ENCODE measurements around the gene FFAR3.

The FFAR3 gene

DNA sequence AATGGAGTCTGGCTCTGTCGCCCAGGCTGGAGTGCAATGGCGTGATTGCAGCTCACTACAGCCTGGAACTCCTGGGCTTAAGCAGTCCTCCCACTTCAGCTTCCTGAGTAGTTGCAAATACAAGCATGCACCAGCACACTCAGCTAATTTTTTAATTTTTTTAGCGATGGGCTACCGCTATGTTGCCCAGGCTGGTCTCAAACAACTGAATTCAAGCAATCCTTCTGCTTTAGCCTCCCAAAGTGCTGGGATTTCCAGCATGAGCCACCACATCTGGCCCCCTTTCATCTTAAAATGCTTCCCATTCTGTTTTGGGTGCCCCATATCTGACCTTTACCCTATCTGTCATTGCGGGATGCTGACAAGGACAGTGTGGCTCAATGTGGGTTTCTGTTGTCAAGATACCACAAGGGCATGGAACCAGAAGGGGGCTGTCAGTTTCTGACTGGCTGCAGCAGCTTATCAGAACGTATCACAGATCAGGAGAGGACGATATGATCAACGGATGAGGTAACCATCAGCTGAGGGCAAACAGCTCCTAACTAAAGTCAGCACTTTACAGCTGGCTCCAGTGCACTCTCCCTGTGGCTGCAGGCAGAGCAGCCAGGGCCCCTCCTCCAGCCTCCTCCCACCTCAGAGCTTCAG lies 45.0 kb downstream of the FFAR3 start:
- no peak overlapping the region for H3K4me3 ChIP-seq (ENCODE audit: low read length)
- no peak for DNase-seq (ENCODE audit: low read depth)
- TF ChIP-seq, protein P1, sequence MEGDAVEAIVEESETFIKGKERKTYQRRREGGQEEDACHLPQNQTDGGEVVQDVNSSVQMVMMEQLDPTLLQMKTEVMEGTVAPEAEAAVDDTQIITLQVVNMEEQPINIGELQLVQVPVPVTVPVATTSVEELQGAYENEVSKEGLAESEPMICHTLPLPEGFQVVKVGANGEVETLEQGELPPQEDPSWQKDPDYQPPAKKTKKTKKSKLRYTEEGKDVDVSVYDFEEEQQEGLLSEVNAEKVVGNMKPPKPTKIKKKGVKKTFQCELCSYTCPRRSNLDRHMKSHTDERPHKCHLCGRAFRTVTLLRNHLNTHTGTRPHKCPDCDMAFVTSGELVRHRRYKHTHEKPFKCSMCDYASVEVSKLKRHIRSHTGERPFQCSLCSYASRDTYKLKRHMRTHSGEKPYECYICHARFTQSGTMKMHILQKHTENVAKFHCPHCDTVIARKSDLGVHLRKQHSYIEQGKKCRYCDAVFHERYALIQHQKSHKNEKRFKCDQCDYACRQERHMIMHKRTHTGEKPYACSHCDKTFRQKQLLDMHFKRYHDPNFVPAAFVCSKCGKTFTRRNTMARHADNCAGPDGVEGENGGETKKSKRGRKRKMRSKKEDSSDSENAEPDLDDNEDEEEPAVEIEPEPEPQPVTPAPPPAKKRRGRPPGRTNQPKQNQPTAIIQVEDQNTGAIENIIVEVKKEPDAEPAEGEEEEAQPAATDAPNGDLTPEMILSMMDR (IDR thresholded peaks at IDR 0.05; ENCODE audit: insufficient read depth, low read depth, low read length, missing control alignments), result no peak

DNA sequence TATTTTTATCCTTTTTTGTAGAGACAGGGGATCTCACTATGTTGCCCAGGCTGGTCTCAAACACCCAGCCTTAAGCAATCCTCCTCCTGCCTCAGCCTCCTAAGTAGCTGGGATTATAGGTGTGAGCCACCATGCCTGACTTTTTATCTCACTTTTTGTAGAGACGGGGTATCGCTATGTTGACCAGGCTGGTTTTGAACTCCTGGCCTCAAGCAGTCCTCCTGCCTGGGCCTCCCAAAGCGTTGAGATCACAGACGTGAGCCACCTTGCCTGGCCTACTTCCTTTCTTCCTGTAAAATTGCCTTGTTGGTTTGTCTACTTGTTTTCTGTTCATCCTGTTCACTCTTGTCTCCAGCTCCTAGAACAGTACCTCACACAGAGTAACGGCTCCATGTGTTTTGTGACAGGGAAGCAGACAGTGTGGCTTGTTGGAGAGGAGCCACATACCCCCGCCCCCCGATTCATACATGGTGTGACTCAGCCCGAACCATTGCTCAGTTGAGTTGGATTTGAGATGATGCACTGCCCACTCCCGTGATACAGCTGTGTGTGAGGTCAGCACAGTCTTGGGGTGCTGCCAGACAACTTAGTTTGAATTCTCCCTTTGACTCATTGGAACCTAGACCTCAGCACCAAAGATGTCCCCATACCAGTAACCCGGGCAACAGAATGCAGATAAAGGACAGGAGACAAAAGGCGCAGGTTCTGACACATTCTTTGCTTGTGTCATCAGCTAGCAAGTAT lies 46.8 kb downstream of the FFAR3 start:
- TF ChIP-seq, protein P1 (IDR thresholded peaks at IDR 0.05; ENCODE audit: insufficient read depth, low read depth, low read length, missing control alignments), result no peak
- peak; percentile 91 for DNase-seq (ENCODE audit: low read depth)
- no peak overlapping the region for H3K4me3 ChIP-seq (ENCODE audit: low read length)

DNA sequence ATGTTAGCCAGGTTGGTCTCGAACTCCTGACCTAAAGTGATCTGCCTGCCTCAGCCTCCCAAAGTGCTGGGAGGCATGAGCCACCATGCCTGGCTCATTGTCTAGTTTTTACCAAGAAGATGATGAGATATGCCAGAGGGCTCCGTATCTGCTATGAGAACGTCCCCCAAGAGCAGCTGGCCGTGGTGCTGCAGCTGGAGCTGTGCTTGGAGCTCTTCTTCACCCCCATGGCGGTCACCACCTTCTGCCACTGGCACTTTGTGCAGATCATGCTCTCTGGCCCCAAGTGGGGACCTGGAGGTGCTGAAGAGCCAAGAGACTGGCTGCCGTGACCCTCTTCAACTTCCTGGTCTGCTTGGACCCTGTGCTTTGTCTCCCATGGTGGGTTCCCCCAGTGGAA lies 49.4 kb downstream of the FFAR3 start:
- no peak for DNase-seq (ENCODE audit: low read depth)
- H3K4me3 ChIP-seq (ENCODE audit: low read length), result no peak overlapping the region
- TF ChIP-seq, protein P1 (IDR thresholded peaks at IDR 0.05; ENCODE audit: insufficient read depth, low read depth, low read length, missing control alignments), result no peak

DNA sequence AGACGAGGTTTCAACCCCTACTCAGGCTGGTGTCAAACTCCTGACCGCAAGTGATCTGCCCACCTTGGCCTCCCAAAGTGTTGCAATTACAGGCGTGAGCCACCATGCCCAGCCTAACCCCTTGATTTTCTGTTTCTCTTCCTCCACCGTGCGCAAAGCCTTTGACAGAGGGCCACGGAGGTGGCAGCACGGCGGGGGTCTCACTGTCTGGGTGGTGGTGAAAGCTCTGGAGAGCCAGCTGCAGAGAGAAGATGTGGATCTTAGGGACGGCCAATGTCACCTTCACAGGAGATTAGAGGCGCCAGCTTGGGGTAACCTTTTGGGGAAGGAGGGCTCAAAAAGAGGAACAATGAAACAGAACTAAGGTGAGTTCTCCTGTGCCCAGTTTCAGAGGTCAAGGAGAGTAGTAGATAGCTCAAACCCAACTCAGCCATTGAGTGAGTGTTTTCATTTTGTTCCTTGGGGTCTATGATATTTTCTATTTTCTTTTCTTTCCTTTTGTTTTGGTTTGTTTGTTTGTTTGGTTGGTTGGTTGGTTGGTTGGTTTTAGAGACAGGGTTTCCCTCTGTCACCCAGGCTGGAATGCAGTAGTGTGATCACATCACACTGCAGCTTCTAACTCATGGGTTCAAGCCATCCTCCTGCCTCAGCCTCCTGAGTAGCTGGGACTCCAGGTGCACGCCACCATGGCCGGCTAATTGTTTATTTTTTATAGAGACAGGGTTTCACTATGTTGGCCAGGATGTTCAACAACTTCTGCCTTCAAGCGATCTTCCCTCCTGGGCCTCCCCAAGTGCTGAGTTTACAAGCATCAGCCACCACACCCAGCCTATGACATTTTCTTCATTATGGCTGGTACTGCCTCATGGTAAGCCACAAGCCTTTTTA lies 50.3 kb downstream of the FFAR3 start:
- no peak for DNase-seq (ENCODE audit: low read depth)
- TF ChIP-seq, protein P1 (IDR thresholded peaks at IDR 0.05; ENCODE audit: insufficient read depth, low read depth, low read length, missing control alignments), result no peak
- no peak overlapping the region for H3K4me3 ChIP-seq (ENCODE audit: low read length)

DNA sequence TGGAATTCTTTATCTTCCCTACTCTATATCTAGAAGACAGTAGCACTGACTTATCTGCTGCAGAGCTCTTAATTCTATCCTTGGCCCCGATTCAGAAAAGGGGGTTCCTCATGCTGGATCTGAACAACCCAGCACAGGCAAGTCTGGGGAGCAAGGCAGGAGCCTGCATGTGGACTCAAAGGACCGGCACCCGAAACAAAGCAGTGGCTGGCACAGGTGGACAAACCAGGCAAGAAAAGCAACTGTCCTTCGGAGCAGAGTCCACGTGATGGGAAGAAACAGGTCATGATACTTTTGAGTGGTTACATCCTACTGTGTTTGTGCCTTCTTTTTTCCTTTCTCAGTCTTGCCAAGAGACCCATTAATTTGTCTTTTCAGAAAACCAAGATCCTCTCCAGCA lies 50.9 kb downstream of the FFAR3 start:
- no peak for DNase-seq (ENCODE audit: low read depth)
- H3K4me3 ChIP-seq (ENCODE audit: low read length), result no peak overlapping the region
- TF ChIP-seq, protein P1 (IDR thresholded peaks at IDR 0.05; ENCODE audit: insufficient read depth, low read depth, low read length, missing control alignments), result no peak

All from epithelial cell of esophagus (primary cell).